T-helper 22 cell (primary cell): ENCODE measurements around the gene LSM12.
"Not testable (repeated sequence)": the region's sequence is repeated elsewhere in the genome, so short reads cannot be mapped to it uniquely, and the experiment has no call there.

ENCODE experiments used
- DNase-seq: peaks from one replicate; pipeline ENCODE4 v3.0.0-alpha.2; 2020; ENCODE audit warnings: low read depth

LSM12 gene

GRCh38 chr17:44066204-44066930 lies at the start of gene LSM12:
TSS of gene LSM12 (minus strand) at chr17:44066671. CDS start at chr17:44066587, 84 bp downstream.
- DNase-seq: peak; percentile 75

GRCh38 chr17:44115585-44116415 lies 49.3 kb upstream of the LSM12 start:
- no peak for DNase-seq

- no peak for DNase-seq
Observed at GRCh38 chr17:44113868-44114840, 47.7 kb upstream of the LSM12 start.

- DNase-seq: no peak
Observed at GRCh38 chr17:44113382-44113781, 46.9 kb upstream of the LSM12 start.

- no peak for DNase-seq
Observed at GRCh38 chr17:44112284-44113280, 46.1 kb upstream of the LSM12 start.

GRCh38 chr17:44111777-44112176 lies 45.3 kb upstream of the LSM12 start:
- no peak for DNase-seq

GRCh38 chr17:44110823-44111633 lies 44.6 kb upstream of the LSM12 start:
- DNase-seq: no peak

GRCh38 chr17:44110011-44110686 lies 43.7 kb upstream of the LSM12 start:
- DNase-seq: no peak

GRCh38 chr17:44109312-44109630 lies 42.8 kb upstream of the LSM12 start:
- no peak for DNase-seq

GRCh38 chr17:44108440-44109311 lies 42.2 kb upstream of the LSM12 start:
- no peak for DNase-seq

GRCh38 chr17:44106801-44107200 lies 40.3 kb upstream of the LSM12 start:
- no peak for DNase-seq

GRCh38 chr17:44105941-44106340 lies 39.5 kb upstream of the LSM12 start:
- no peak for DNase-seq

- no peak for DNase-seq
Observed at GRCh38 chr17:44105483-44105882, 39.0 kb upstream of the LSM12 start.

- no peak for DNase-seq
Observed at GRCh38 chr17:44102849-44103622, 36.6 kb upstream of the LSM12 start.

- not testable (repeated sequence) for DNase-seq
Observed at GRCh38 chr17:44101858-44102257, 35.4 kb upstream of the LSM12 start.

GRCh38 chr17:44097110-44097958 lies 30.9 kb upstream of the LSM12 start:
- no peak for DNase-seq
